Suppressor macrophage treated with lipopolysaccharide for 4 hours (primary cell): ENCODE data around the gene RPL35A.
"Not testable (repeated sequence)": the region's sequence is repeated elsewhere in the genome, so short reads cannot be mapped to it uniquely, and the experiment has no call there.

ENCODE experiments used
- DNase-seq: peaks from one replicate; pipeline ENCODE4 v3.0.0-alpha.2; 2020

Gene RPL35A

DNA sequence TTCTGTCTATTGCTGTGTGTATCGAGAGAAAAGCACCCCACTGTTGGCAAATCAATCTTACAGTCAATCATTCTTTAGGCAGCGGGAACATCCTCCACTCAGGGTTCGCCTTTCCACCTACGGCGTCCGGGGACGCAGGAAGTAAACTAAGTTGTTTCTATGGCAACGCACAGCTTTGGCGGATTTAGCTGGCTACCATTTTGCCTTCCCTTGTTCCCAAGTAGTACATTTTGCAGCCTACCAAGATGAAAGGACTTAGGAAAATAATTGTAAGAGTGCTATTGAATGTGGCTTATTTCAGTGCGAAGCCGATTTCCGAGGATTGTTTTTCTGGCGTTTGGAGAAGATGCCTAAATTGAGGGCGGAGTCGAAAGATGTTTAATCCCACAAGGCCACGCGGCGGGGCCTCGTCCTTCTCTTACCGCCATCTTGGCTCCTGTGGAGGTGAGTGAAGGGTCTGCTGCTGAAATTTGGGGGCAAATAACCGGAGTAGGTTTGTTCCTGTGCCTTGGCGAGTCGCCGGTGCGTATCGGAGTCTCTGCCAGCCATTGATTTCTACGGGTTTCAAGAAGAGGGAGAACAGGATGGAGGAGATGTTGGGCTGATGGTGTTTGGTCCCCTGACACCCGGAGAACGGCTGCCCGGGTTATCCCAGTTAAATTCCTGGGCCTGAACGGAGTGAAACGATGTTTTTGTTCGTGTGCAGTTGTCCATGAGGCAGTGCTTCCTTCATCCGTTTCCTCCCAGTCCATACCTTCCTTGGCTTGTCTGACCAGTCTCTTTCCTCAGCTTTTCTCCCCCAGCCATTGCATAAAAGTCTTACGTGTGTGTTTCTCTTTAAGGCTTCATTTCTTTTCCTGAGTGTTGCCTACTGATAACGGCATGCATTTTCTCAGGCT lies at the start of gene RPL35A:
Gene RPL35A, plus strand, starts transcription at position 413 of the 899 bp plus-strand sequence. CDS start 778 bp downstream, outside the sequence.
- DNase-seq = peak; percentile 96

DNA sequence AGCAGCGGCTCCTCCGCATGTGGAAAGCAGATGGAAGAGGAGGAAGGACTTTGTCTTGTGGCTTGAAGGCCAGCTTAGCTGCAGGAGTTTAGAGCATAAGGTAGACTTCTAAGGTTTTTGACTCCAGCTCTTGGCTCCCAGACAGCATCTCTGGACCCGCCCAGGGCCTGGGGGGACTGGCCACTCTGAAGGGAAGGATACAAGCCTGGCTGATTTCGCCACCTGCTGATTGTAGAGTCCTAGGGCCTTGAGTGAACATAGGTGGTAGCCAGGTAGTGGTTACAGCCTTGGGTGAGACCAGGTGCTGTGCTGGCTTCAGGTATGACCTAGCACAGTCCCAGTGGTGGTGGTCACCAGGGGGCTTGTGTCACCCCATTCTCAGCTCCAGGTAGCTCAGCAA lies 48.4 kb upstream of the RPL35A start:
- DNase-seq = no peak

DNA sequence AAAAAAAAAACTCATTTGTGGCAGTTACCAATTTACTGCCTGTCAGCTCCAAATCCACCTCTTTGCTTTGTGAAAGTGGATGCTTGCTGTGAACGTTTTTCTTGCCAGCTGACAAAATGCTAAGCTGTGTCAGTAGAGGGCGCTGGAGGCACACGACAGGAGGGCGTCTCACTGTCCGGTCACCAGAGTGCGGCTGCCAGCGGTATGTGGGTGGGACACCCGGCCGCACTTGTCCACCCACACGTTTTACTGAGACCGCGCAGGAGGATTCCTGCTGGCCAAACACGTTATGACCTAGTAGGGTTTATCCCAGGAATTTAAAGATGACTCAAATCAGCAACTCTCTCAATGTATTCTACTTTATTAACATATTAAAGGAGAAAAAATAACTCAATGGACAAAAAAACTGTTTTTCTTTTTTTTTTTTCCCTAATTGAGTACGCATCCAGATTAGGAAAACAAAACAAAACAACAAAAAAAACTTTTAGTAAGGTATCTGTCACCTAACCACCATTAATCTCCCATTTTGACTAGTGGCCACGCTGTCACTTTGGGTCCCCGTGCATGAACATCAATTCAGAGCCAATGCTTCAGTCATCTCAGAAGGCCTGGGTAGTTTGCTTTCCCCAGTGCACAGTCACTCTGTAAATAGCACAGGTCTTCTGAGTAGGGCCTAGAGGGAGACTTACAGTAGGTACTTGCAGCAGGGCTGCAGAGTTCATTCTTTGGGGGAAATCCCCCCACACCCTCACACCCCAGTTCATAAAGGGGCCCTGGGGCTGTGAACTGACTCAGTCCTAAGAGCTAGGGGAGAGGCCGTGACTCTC lies 43.8 kb upstream of the RPL35A start:
- peak; percentile 88 for DNase-seq

DNA sequence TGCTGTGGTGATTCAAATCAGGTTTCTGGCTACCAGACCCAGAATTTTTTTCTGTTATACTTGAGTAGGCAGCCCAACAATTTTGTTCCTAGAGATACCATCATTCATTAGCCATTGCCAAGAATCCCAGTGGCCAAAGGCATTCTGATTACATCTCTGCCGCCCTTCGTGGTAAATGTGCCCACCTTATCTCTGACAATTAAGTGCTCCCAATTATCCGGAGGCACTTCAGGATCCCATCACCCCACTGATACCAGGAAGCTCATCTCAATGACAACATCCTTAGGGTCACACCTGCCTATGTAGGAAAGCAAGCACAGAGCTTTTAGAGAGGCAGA lies 43.2 kb upstream of the RPL35A start:
- DNase-seq = no peak

DNA sequence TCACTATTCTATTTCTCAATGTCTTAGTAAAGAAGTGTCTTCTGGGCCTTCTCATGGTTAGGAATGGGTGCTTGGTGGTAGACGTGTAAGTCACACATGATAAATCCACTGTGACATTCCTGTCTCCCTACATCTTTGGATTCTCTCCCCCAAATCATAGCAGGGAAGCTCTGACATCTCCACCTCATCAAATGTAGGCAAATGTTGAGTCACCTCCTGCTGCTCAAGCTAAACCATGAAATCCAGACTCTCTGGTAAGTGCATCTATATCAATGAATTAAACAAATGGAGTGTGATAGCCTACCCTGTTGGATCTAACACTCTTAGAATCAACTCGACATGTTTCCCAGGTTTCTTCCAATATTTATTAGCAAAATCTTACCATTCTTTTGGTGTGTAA lies 42.8 kb upstream of the RPL35A start:
- no peak for DNase-seq

DNA sequence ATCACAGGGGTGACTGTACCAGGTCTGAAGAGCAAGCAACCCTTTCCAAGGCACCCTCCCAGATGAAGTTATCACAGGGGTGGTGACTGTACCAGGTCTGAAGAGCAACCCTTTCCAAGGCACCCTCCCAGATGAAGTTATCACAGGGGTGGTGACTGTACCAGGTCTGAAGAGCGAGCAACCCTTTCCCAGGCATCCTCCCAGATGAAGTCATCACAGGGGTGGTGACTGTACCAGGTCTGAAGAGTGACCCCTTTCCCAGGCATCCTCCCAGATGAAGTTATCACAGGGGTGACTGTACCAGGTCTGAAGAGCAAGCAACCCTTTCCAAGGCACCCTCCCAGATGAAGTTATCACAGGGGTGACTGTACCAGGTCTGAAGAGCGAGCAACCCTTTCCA lies 41.4 kb upstream of the RPL35A start:
- DNase-seq = not testable (repeated sequence)

DNA sequence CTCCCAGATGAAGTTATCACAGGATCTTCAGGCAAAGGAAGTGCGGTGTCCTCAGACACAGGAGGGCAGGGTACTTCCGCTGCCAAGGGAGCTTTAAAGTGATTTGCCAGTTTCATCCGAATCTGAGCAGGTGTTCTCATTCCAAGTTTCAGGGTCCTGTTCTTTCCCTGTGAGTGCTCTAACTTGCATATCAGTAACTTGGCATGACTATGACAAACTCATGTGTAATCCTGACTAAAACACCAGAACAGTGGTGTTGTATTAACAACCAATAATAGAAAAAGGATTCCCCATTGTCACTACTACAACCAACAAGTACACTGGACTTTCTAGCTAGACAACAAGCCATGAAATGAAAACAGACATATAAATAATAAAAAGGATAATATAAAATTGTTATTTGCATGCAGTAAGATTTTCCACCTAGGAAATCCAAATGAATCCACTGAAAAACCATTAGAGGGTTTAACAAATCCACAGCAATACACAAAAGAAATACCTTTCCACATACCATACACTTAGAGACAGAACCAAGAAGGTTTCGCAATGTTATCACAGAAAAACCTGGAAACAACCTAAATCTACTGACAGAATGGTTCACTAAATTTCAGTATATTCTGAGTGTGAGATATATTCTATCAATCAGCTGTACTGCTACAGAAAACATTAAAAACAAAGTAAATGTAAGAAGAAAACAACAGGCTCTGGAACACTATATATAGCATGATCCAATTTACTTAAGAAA lies 40.9 kb upstream of the RPL35A start:
- DNase-seq = no peak

DNA sequence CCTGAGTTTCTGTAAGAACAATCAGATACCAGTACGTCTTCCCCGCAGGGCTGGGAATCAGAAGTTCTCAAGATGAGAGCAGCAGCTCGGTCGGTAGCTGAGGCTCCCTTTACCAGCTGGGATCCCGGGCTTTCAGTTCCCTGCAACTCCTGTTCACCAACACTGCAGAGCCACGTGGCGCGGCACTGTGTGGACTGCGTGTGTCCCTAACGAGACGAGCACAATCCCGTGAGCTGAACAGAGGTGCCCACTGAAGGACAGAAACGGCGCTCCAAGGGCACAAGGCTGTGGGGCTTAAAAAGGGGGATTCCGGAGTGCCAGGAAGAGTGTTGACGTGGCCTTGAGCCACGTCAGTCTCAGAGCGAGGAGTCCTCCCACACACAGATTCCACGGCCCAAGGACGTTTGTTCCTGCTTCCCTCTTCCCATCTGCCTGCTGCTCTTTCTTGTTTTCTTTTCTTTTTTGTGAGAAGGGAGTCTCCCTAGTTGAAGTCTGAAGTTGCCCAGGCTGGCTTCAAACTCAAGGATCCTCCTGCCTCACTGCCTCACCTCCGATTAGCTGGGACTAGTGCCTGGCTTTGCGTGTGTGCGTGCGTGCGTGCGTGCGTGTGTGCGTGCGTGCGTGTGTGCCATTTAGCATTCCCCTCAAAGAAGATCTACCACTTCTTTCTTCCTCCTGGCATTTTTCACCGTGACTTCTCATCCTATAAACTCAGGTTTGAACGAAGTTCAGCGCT lies 37.1 kb upstream of the RPL35A start:
- DNase-seq = no peak

DNA sequence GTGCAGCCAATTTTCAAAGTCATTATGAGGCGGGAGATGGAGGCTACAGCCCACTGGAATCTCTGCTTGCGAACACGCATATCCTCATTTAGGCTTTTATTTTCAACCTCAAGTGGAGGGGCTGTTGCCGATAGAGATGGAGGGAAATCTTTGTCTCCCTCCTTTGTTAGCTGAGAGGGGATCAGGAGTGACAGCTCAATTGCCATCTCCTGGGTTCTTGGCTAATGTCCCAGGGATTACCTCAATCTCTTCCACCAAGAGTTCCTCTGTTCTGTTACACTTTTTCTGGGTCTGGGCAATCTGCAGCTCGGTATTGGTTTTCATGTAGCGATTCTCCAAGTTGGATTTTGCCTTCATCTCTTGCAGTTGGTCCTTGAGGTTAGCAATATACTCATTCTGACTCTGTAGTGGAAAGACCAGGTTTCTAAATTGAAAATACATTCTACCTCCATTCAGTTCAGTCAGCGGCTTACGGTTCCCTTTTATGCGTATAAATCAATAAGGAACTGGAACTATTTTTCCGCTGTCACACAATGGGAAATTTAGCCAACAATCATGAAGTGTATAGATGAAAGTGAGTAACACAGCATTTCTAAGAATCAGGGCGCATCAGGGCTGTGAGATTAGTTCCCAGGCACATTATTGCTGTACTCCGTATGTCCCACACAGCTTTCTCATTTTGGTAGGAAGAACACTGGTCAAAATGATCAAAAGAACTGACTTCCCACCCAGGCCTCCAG lies 36.2 kb upstream of the RPL35A start:
- DNase-seq = no peak

DNA sequence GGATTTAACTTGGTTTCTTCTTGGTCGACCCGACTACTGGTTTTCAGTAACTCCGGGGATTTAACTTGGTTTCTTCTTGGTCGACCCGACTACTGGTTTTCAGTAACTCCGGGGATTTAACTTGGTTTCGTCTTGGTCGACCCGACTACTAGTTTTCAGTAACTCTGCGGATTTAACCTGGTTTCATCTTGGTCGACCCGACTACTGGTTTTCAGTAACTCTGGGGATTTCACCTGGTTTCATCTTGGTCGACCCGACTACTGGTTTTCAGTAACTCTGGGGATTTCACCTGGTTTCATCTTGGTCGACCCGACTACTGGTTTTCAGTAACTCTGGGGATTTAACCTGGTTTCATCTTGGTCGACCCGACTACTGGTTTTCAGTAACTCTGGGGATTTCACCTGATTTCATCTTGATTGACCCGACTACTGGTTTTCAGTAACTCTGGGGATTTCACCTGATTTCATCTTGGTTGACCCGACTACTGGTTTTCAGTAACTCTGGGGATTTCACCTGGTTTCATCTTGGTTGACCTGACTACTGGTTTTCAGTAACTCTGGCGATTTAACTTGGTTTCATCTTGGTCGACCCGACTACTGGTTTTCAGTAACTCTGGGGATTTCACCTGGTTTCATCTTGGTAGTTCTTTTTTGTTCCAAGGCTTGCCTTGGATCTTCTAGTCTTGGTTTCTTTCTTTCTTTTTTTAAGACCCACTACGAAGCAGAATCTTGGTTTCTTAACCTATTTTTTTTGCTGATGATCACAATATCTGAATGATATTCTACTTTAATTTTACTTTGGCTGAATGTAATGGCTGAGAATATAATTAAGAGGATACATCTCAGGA lies 28.3 kb upstream of the RPL35A start:
- not testable (repeated sequence) for DNase-seq

DNA sequence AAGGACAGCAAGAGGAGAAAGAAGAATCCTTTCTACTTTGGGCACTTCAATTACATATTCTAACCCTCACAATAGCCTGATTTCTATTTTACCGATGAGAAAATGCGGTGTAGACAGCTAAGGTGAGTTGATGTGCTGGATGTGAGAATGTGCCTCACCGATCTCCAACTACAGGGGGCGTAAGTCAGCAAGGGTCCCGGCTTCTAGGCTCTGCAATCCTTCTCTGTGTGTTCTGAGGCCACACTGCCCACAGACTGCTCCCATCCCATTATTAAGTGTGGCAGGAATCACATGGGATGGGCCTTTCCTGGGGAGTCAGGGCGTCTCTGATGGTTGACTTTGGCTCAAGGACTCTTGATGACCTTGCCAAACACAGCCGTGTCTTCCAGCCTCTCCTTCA lies 23.6 kb upstream of the RPL35A start:
- DNase-seq = no peak

DNA sequence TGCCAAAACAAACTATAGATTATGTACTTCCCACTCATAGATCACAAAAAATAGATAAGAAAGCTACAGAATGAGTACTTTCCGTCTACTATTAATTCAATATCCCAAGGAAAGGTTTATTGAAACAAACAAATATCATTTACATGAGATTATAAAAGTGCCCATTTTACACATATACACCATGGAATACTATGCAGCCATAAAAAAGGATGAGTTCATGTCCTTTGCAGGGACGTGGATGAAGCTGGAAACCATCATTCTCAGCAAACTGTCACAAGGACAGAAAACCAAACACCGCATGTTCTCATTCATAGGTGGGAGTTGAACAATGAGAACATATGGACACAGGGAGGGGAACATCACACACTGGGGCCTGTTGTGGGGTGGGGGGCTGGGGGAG lies 22.4 kb upstream of the RPL35A start:
- not testable (repeated sequence) for DNase-seq

DNA sequence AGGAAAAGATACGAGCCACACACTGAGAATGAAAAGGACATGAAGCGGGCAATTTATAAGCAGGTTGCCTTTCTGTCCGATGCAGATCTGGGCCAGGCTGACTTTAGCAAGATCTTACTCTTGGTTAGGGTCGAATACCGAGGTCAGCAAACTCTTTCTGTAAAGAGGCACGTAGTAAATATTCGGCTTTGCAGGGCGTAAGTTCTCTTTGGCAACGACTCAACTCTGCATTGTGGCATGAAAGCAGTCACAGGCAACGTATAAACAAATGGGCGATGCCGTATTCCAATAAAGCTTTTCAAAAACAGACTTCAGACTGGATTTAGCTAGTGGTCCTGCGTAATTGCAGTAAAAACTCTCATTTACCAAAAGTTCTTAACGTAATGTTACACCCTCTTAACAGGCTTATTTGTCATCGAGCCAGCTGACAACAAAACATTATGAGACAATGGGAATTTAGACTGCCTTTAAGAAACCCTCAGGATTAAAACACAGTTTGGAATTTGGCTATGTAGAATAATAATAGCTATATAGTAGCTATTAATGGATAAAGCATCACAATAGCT lies 13.1 kb upstream of the RPL35A start:
- DNase-seq = no peak

DNA sequence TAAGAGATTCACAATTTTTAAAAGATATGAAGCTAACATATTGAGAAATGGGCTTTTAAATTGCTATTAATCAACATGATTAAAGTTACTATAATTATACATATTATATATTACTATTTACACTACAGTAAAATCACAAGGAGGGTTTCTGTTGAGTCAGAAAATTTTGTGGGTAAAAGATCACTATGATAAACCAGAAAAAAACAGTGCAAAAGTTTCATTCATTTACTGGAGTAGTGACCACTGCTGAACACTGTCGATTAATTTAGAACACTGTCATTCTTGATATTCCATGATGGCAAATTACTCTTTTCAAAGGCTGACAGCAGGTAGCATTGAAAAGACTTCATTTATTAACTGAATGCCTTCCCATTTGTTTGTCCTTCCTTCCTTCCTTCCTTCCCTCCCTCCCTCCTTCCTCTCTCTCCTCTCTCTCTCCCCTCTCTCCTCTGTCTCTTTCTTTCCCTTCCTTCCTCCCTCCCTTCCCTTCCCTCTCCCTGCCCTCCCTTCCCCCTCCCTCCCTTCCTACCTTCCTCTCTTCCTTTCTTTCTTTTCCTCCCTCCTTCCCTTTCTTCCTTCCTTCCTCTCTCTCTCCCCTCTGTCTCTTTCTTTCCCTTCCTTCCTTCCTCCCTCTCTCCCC lies 9.1 kb upstream of the RPL35A start:
- DNase-seq = no peak

DNA sequence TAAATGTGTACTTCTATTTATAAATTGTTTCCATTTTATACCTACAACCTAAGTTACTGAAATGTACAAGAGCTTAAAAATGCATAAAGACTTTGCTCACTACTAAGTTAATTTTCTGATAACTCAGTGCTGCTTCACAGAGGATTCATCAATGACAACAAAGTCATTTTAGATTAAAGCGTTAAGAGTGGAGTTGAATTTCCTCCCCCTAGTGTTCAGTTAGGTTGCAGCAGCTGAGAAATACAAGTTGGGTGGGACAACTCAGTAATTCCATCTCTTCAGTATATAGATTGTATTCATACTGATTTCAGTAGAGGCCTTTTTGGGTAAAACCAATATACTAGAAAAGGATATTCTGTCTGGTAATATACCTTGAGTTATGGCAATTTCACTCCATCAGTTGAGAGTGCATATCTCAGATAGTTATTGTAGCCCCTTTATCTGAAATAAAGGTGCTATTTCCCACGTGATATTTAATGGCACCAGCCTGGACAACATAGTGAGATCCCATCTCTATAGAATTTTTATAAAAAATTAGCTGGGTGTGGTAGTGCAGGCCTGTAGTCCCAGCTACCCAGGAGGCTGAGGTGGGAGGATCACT lies 6.9 kb upstream of the RPL35A start:
- peak; percentile 51 for DNase-seq

DNA sequence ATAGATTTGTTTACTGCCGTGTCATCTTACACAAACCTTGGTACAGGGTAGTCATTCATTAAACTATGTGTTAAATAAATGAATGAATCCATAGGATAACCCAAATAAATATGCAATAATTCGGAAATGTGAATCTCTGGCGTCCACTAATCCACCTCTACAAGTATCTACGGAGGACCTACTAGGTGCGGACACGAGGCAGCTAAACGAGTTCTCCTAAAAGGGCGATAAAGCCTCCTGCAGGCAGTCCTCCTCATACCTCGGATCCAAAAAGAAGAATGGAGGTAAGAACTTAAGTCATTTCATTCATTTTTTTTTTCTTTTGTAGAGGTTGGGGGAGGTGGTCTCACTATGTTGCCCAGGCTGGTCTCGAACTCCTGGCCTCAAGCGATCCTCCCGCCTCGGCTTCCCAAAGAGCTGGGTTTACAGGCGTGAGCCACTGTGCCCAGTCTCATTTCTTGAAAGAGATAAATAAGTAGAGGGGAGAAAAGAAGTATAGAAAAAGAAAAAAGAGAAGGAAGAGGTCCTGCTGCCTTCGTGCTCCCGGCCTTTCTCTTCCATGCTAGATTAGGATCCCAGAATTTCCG lies 706 bp upstream of the RPL35A start:
- DNase-seq = no peak

DNA sequence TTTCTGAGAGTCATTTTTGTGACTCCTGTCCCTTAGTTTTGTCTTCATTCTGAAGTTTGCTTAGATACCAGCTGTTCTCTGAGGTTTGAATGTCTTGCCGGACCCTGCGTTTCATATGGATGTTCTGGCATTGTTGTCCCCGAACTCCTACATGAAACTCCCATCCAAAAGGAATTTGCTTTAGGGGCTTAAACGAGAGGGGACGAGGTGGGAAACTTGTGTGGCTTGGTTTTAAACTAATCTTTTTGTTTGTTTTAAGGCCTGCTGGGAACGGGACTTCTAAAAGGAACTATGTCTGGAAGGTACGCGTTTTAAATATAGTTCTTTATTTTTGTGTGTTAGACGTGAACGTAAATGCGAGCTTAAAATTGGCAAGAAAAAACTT lies 679 bp downstream of the RPL35A start:
- DNase-seq = no peak

DNA sequence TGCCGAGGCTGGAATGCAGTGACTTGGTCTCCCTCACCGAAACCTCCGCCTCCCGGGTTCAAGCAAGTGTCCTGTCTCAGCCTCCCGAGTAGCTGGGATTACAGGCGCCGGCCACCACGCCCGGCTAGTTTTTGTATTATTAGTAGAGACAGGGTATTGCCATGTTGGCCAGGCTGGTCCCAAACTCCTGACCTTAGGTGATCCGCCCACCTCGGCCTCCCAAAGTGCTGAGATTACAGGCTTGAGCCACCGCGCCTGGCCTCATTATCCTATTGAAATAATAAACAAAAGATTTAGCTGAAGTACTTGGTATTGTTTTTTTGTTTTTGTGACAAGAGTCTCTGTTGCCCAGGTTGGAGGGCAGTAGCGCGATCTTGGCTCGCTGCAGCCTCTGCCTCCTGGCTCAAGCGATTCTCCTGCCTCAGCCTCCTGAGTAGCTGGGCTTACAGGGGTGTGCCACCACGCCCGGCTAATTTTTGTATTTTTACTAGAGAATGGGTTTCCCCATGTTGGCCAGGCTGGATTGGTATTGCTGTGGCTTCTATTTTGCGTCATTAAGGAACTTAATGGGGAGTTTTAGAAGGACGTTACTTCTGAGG lies 1.5 kb downstream of the RPL35A start:
- no peak for DNase-seq

DNA sequence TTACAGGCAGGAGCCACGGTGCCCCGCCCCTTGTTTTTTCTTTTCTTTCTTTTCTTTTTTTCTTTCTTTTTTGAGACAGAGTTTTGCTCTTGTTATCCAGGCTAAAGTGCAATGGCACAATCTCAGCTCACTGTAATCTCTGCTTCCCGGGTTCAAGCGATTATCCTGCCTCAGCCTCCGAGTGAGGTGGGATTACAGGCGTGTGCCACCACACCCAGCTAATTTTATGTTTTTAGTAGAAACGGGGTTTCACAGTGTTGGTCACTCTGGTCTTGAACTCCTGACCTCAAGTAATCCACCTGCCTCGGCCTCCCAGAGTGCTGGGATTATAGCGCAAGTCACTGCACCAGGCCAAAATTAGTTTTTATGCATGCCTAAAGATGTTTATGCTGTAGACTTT lies 2.5 kb downstream of the RPL35A start:
- no peak for DNase-seq
